Suprapubic skin (tissue), 3 donors: Measurements from ENCODE around the gene CLTCL1.

Experiments used
- CTCF ChIP-seq, 2 donors: fragments of 200-600 bp in 1 of 2; fragments of 450-650 bp in 1 of 2; sonication (generic) in 1 of 2; IDR thresholded peaks; one replicate each; pipeline ENCODE4 v1.5.1; 2016 to 2019; ENCODE audit warnings: antibody characterized with exemption in 2 of 2, mild to moderate bottlenecking in 1 of 2, moderate library complexity in 1 of 2
- POLR2A ChIP-seq, 2 donors: fragments of 450-650 bp; IDR thresholded peaks; one replicate each; pipeline ENCODE4 v1.6.1; 2017; ENCODE audit warnings: antibody characterized with exemption in 2 of 2, mild to moderate bottlenecking in 2 of 2, moderate library complexity in 2 of 2

GRCh38 chr22:19143212-19143611 lies 148.3 kb downstream of the CLTCL1 start:
- TF ChIP-seq POLR2A (IDR thresholded peaks at IDR 0.05) = no peak
- TF ChIP-seq CTCF (IDR thresholded peaks at IDR 0.05) = no peak
